GM18907 (cell line): ENCODE data around the gene AGXT2.
"Not testable (repeated sequence)": the region's sequence is repeated elsewhere in the genome, so short reads cannot be mapped to it uniquely, and the experiment has no call there.

Experiments
- ATAC-seq: cut with Tn5 transposase; IDR thresholded peaks from one replicate; pipeline ENCODE4 v1.9.1; 2021; ENCODE audit warnings: mild to moderate bottlenecking, moderate library complexity; ENCODE audit not compliant: unreplicated experiment

The AGXT2 gene

DNA sequence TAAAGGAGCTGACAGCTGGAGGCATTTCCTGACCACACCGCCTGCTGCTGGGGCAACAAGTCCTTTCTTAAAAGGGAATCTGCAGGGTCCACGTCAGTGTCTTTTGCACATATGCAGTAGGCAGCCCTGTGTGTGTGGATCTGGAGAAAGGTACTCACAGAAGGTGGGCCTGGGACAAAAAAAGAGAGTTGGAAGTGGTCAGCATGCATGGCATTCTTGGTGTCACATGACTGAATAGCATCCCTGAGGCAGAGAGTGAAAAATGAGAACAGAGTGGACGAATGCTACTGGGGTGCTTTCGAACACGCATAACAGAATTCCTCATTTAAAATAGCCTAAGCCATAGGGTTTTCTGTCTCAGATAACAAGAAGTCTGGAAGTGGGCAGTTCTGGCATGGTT is 71.4 kb downstream of the AGXT2 start:
- ATAC-seq, result no peak

DNA sequence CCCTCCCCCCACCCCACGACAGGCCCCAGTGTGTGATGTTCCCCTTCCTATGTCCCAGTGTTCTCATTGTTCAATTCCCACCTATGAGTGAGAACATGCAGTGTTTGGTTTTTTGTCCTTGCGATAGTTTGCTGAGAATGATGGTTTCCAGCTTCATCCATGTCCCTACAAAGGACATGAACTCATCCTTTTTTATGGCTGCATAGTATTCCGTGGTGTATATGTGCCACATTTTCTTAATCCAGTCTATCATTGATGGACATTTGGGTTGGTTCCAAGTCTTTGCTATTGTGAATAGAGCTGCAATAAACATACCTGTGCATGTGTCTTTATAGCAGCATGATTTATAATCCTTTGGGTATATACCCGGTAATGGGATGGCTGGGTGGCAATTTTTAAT is 76.1 kb downstream of the AGXT2 start:
- not testable (repeated sequence) for ATAC-seq

GRCh38 chr5:34970552-34970951 is 77.2 kb downstream of the AGXT2 start:
- ATAC-seq, result no peak

DNA sequence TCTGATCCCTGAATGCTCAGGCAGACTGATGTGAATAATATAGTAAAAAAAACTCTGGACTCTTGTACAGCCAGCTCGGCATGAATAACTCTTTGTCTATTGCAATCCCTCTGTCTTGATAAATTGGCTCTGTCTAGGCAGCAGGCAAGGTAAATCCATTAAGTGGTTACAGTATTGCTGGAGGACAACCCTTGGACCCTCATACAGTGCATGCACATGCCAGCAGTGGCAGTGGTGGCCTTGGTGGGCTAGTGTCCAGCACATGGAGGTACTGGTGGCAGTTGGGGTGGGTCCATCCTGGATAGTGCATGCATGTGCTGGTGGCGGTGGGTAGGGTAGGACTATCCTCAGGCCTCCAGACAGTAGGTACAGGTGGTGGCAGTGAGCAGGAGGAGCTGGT is 79.5 kb downstream of the AGXT2 start:
- no peak for ATAC-seq

- ATAC-seq, result no peak
These were observed 80.2 kb downstream of the AGXT2 start for GRCh38 chr5:34967540-34967939.

DNA sequence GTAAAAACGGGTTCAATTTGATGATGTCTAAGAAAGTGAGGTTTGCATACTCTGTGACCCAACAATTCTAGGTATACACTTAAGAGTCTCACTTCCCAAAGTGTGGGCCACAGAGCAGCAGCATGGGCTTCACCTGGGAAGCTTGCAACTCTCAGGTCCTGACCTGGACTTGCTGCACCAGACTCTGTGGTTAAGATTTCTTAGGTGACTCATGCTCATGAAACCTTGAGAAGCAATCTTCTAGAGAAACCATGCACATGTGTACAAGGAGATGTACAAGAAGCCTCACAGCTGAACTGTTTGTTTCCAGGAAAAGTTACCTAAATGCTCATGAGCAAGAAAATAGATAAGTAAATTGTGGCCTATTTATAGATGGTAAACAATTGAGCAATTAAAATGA is 88.4 kb downstream of the AGXT2 start:
- peak; percentile 92 for ATAC-seq

DNA sequence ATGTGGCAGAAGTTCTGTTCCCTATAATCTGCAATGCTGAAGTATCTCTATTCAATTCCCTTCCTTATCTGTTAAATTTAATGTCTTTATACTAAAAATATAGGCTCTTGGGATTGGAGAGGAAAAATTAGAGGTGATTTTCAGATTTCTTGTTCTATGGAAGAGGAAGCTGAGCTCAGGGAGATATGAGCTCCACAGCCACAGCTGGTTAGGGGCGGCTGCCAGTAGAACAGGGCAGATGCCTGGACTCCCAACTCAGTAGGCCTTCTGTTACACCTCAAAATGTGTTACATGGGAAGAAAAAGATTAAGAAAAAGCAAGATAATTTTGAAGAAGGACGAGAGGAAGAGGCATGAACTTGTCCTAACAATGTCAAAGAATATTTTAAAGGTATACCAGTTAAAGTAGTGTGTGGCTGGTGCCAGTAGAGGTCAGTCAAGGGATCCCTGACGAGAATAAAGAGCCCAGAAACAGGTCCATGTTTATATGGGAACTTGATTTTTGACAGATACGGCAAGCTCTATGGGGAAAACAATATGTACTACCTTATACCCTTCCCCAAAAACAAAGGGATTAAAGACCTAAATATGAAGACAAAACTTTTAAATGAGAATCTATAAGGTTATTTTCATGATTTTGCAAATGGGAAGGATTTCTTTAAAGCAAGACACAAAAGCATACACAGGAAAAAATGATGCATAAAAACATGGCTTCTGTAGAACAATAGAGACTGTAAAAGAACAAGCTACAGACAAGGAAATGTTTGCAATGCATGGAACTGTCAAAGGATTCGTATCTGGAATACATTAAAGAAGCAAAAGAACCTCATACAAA is 89.7 kb downstream of the AGXT2 start:
- peak; percentile 54 for ATAC-seq

GRCh38 chr5:34957321-34957720 is 90.4 kb downstream of the AGXT2 start:
- no peak for ATAC-seq
